A549 (cell line): Measurements from ENCODE around the gene PDE1C.

Experiments
- BCL3 ChIP-seq: fragments of >200 bp; sonication (Bioruptor Twin); formaldehyde crosslinking; IDR thresholded peaks from 3 replicates; pipeline ENCODE4 v1.6.1; 2016
- EP300 ChIP-seq, 2 experiments: fragments of >200 bp; sonication (Bioruptor Twin); formaldehyde crosslinking; IDR thresholded peaks; 2 replicates in 1 of 2; 3 replicates in 1 of 2; pipeline ENCODE4 v1.6.1; 2016 to 2017
- HMGXB4 ChIP-seq: fragments of 250-450 bp; sonication (Bioruptor Pico); IDR thresholded peaks from 2 replicates; pipeline ENCODE4 v1.5.0; 2021; ENCODE audit warnings: mild to moderate bottlenecking, moderate library complexity, borderline replicate concordance
- TF ChIP-seq, protein P1 (sequence below): fragments of >200 bp; sonication (Bioruptor Twin); formaldehyde crosslinking; IDR thresholded peaks from 3 replicates; pipeline ENCODE4 v1.5.1; 2016

- TF ChIP-seq, protein P1, sequence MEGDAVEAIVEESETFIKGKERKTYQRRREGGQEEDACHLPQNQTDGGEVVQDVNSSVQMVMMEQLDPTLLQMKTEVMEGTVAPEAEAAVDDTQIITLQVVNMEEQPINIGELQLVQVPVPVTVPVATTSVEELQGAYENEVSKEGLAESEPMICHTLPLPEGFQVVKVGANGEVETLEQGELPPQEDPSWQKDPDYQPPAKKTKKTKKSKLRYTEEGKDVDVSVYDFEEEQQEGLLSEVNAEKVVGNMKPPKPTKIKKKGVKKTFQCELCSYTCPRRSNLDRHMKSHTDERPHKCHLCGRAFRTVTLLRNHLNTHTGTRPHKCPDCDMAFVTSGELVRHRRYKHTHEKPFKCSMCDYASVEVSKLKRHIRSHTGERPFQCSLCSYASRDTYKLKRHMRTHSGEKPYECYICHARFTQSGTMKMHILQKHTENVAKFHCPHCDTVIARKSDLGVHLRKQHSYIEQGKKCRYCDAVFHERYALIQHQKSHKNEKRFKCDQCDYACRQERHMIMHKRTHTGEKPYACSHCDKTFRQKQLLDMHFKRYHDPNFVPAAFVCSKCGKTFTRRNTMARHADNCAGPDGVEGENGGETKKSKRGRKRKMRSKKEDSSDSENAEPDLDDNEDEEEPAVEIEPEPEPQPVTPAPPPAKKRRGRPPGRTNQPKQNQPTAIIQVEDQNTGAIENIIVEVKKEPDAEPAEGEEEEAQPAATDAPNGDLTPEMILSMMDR: no peak
- peak; percentile 70 to 79; a peak in 3 of 5 replicates for TF ChIP-seq EP300 (IDR thresholded peaks at IDR 0.05)
- TF ChIP-seq BCL3: peak; percentile 59; the same call in 1 of the 3 replicates
- no peak for TF ChIP-seq HMGXB4
Measured at GRCh38 chr7:32043688-32044087, 26.5 kb downstream of the PDE1C start.
